Hepatocyte (in vitro differentiated cells): ENCODE results near the gene CPD.

Experiments
- EZH2phosphoT487 ChIP-seq: fragments of 200-600 bp; sonication (generic); IDR thresholded peaks from one replicate; pipeline ENCODE4 v1.6.1; 2018; ENCODE audit warnings: antibody characterized with exemption, mild to moderate bottlenecking, low read depth, moderate library complexity; ENCODE audit not compliant: unreplicated experiment, severe bottlenecking
- TF ChIP-seq, protein P1 (sequence below): fragments of 200-600 bp; sonication (generic); IDR thresholded peaks from 2 replicates; pipeline ENCODE4 v1.5.1; 2016; ENCODE audit warnings: antibody characterized with exemption, mild to moderate bottlenecking; ENCODE audit not compliant: poor library complexity

DNA sequence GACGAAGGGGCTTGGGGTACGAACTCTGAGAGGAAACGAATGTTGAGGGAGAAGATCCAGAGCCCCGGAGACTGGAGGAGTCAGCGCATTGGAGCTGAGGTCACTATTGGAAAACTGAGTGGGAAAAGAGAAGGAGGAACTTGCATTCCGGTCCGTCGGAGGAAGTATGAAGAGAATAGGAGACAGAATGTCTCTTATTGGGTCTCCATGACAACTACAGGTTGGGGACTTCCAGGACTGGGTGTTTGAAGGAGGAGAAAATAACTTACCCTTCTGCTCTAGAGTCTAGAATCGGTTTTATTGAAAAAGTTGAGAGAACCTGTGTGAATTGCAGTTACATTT is 99.0 kb downstream of the CPD start:
- TF ChIP-seq, protein P1, sequence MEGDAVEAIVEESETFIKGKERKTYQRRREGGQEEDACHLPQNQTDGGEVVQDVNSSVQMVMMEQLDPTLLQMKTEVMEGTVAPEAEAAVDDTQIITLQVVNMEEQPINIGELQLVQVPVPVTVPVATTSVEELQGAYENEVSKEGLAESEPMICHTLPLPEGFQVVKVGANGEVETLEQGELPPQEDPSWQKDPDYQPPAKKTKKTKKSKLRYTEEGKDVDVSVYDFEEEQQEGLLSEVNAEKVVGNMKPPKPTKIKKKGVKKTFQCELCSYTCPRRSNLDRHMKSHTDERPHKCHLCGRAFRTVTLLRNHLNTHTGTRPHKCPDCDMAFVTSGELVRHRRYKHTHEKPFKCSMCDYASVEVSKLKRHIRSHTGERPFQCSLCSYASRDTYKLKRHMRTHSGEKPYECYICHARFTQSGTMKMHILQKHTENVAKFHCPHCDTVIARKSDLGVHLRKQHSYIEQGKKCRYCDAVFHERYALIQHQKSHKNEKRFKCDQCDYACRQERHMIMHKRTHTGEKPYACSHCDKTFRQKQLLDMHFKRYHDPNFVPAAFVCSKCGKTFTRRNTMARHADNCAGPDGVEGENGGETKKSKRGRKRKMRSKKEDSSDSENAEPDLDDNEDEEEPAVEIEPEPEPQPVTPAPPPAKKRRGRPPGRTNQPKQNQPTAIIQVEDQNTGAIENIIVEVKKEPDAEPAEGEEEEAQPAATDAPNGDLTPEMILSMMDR, result no peak
- no peak for TF ChIP-seq EZH2phosphoT487
